Activated T-cell treated with anti-CD3 and anti-CD28 coated beads, Interleukin-2, amount 50 U/mL, for 4 hours (primary cell): ENCODE data around the gene FSD1. TPM values are rescaled to one million over a fixed set of nuclear protein-coding genes. Genes with fewer than 3 reads are reported as not detected.
A peak's percentile ranks its signal among the peaks of the same experiment; 100 is the strongest.

Experiments
- ATAC-seq, 2 donors: fragments of 200-7000 bp; cut with Tn5 transposase; one replicate each; pipeline ENCODE4 v1.10.0; 2021
- DNase-seq: peaks from one replicate; pipeline ENCODE4 v3.0.0-alpha.2; 2020
- H3K27me3 Mint-ChIP-seq: one replicate; pipeline ENCODE4 v1.8.0; 2021; ENCODE audit warnings: low read depth, mixed read lengths
- H3K36me3 Mint-ChIP-seq: one replicate; pipeline ENCODE4 v1.8.0; 2022; ENCODE audit warnings: mixed read lengths; ENCODE audit not compliant: insufficient read depth
- H3K4me1 Mint-ChIP-seq: one replicate; pipeline ENCODE4 v1.8.0; 2021; ENCODE audit warnings: low read depth, mixed read lengths
- H3K4me3 Mint-ChIP-seq: one replicate; pipeline ENCODE4 v1.8.0; 2021; ENCODE audit warnings: mild to moderate bottlenecking, moderate library complexity, mixed read lengths
- H3K9me3 Mint-ChIP-seq: one replicate; pipeline ENCODE4 v1.8.0; 2021; ENCODE audit warnings: mixed read lengths
- total RNA-seq, 3 donors: library from RNA; stranded (reverse); gene quantifications; one replicate each; pipeline ENCODE4 v1.2.1, GENCODE V29; 2021

FSD1 gene
- total RNA-seq, 3 donors from 2014 or later = 5.9 to 10.4 (median 9.1) TPM

DNA sequence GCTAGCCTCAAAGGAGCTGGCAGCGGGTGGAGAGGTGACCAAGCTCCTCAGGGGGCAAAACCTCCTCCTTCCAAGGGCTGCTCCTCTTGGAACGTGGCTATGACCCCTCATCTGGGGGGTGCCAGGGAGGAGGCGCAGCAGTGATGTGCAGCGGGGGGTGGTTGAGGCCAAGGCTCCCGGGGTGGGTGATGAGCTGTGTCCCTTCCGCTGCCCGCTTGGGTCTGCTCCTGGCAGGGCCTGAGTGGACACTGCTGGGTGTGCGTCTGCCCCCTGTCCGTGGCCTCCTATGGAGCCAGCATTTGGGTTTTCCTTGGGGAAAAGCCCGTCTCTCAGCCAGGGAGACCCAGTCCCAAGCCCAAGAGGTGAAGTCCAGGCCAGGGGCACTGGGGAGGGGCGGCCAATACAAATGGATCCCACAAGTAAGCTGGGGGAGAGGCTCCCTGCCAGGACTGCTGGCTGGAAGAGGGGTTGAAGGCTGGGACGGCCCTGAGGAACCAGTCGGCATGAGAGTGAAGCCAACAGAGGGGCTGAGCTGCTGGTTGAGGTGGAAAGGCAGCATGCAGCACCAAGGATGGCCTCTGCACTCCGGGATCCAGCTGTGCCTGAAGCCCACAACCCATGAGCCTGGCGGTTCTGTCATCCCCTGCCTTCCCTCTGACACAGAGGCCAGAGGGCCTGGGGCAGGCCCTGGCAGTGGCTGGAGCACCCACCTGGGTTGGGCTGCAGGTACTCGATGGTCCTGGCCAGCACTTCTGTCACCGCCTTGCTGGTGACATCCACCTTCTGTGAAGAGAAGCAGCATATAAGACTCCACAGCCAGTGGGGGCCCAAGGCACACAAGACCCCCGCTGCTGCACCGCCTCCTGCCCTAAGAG is 61.6 kb downstream of the FSD1 start:
- no peak for ATAC-seq
- Mint-ChIP-seq H3K9me3 (no peaks in the 10 kb centered on the region), H3K4me1 (peaks cover 29% of the 10 kb centered on the region)

GRCh38 chr19:4366666-4367335 is 62.4 kb downstream of the FSD1 start:
- no peaks in the 10 kb centered on the region for H3K27me3 Mint-ChIP-seq
- peaks cover 36% of the 10 kb centered on the region for H3K4me1 Mint-ChIP-seq
- H3K9me3 Mint-ChIP-seq = no peaks in the 10 kb centered on the region
- DNase-seq (no peak), ATAC-seq (no peak)
- peaks cover 4% of the 10 kb centered on the region for H3K36me3 Mint-ChIP-seq
- no peak overlapping the region for H3K4me3 Mint-ChIP-seq

More for the DNA sequence above, 61.6 kb downstream of the FSD1 start:
- peaks cover 4% of the 10 kb centered on the region for H3K36me3 Mint-ChIP-seq
- DNase-seq = no peak
- no peaks in the 10 kb centered on the region for H3K27me3 Mint-ChIP-seq
- no peak overlapping the region for H3K4me3 Mint-ChIP-seq

GRCh38 chr19:4367336-4367723 is 62.9 kb downstream of the FSD1 start:
- ATAC-seq = no peak
- DNase-seq = no peak
- Mint-ChIP-seq H3K36me3 (no peaks in the 10 kb centered on the region), H3K27me3 (no peaks in the 10 kb centered on the region), H3K4me1 (peaks cover 40% of the 10 kb centered on the region), H3K9me3 (no peaks in the 10 kb centered on the region), H3K4me3 (no peak overlapping the region)

GRCh38 chr19:4367781-4368127 is 63.4 kb downstream of the FSD1 start:
- ATAC-seq = no peak
- no peak for DNase-seq
- H3K4me1 Mint-ChIP-seq = peaks cover 40% of the 10 kb centered on the region
- no peaks in the 10 kb centered on the region for H3K36me3 Mint-ChIP-seq
- H3K4me3 Mint-ChIP-seq = no peak overlapping the region
- H3K27me3 Mint-ChIP-seq = no peaks in the 10 kb centered on the region
- H3K9me3 Mint-ChIP-seq = no peaks in the 10 kb centered on the region

- Mint-ChIP-seq H3K9me3 (no peaks in the 10 kb centered on the region), H3K27me3 (no peaks in the 10 kb centered on the region), H3K4me3 (peak overlapping the region; percentile 78), H3K36me3 (no peaks in the 10 kb centered on the region), H3K4me1 (peaks cover 40% of the 10 kb centered on the region)
- no peak for ATAC-seq
- no peak for DNase-seq
Measured at GRCh38 chr19:4368128-4368820, 63.9 kb downstream of the FSD1 start.

- Mint-ChIP-seq H3K4me3 (peak overlapping the region; percentile 78), H3K9me3 (no peaks in the 10 kb centered on the region), H3K27me3 (no peaks in the 10 kb centered on the region), H3K36me3 (no peaks in the 10 kb centered on the region), H3K4me1 (peaks cover 47% of the 10 kb centered on the region)
- ATAC-seq (peak; percentile 65), DNase-seq (peak; percentile 51)
Measured at GRCh38 chr19:4369109-4369887, 64.9 kb downstream of the FSD1 start.

DNA sequence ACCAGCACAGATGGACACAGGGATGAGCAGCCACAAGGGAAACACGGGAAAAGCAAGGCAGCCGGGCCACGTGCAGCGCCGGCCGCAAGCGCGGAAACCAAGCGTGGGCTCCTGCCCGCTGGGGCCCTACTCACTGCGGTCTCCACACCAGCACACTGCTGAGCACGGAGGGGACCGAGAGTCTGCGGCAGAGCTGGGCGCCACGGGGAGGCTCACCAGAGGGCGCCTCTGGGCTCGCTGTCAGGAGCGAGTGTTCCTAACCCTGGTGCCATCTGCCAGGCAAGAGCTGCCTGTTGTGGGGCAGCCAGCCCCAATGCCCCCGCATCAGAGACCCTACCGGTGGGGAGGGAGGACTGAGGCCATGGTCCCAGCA is 65.5 kb downstream of the FSD1 start:
- Mint-ChIP-seq H3K4me1 (peaks cover 47% of the 10 kb centered on the region), H3K36me3 (no peaks in the 10 kb centered on the region)
- DNase-seq = peak; percentile 74

GRCh38 chr19:4370418-4371041 is 66.1 kb downstream of the FSD1 start:
- DNase-seq = no peak
- Mint-ChIP-seq H3K27me3 (no peaks in the 10 kb centered on the region), H3K4me3 (peak overlapping the region; percentile 78), H3K4me1 (peaks cover 49% of the 10 kb centered on the region), H3K9me3 (no peaks in the 10 kb centered on the region), H3K36me3 (no peaks in the 10 kb centered on the region)
- no peak for ATAC-seq

More for the DNA sequence above, 65.5 kb downstream of the FSD1 start:
- peak; percentile 89 to 90 for ATAC-seq
- no peaks in the 10 kb centered on the region for H3K27me3 Mint-ChIP-seq
- H3K9me3 Mint-ChIP-seq = no peaks in the 10 kb centered on the region
- peak overlapping the region; percentile 78 for H3K4me3 Mint-ChIP-seq

- no peak for DNase-seq
- no peaks in the 10 kb centered on the region for H3K9me3 Mint-ChIP-seq
- no peak overlapping the region for H3K4me3 Mint-ChIP-seq
Measured at GRCh38 chr19:4371247-4372164, 67.1 kb downstream of the FSD1 start.

GRCh38 chr19:4372165-4373012 is 68.0 kb downstream of the FSD1 start:
- H3K4me3 Mint-ChIP-seq = no peak overlapping the region
- H3K27me3 Mint-ChIP-seq = no peaks in the 10 kb centered on the region
- H3K9me3 Mint-ChIP-seq = no peaks in the 10 kb centered on the region
- no peaks in the 10 kb centered on the region for H3K36me3 Mint-ChIP-seq
- peaks cover 67% of the 10 kb centered on the region for H3K4me1 Mint-ChIP-seq
- ATAC-seq (no peak), DNase-seq (no peak)

More at GRCh38 chr19:4371247-4372164, 67.1 kb downstream of the FSD1 start:
- H3K36me3 Mint-ChIP-seq = no peaks in the 10 kb centered on the region
- ATAC-seq = no peak
- H3K4me1 Mint-ChIP-seq = peaks cover 59% of the 10 kb centered on the region
- no peaks in the 10 kb centered on the region for H3K27me3 Mint-ChIP-seq

GRCh38 chr19:4373013-4373367 is 68.6 kb downstream of the FSD1 start:
- no peak for DNase-seq
- no peaks in the 10 kb centered on the region for H3K9me3 Mint-ChIP-seq
- no peak for ATAC-seq
- H3K36me3 Mint-ChIP-seq = no peaks in the 10 kb centered on the region
- H3K4me3 Mint-ChIP-seq = no peak overlapping the region
- H3K27me3 Mint-ChIP-seq = no peaks in the 10 kb centered on the region
- peaks cover 67% of the 10 kb centered on the region for H3K4me1 Mint-ChIP-seq
